Measurements from ENCODE around the gene SLC4A8.

GRCh38 chr12:51390891-51391282 lies 33.7 kb upstream of the SLC4A8 start:
- TF ChIP-seq CTCF (IDR thresholded peaks at IDR 0.05) = no peak
- no peak for TF ChIP-seq POLR2A (IDR thresholded peaks at IDR 0.05)
